K562 (cell line): ENCODE results near the gene HSPB6. TPM values are rescaled to one million over a fixed set of nuclear protein-coding genes. Genes with fewer than 3 reads are reported as not detected.
A peak's percentile ranks its signal among the peaks of the same experiment; 100 is the strongest.

Source experiments
- ATF1 ChIP-seq, 2 experiments: fragments of 450-650 bp in 1 of 2; IDR thresholded peaks; 2 replicates each; pipeline ENCODE4 v1.6.1; 2016; ENCODE audit warnings: missing compliant biosample characterization in 1 of 2, missing genetic modification characterization in 1 of 2
- ETS2 ChIP-seq: IDR thresholded peaks from 2 replicates; pipeline ENCODE4 v1.6.1; 2016; ENCODE audit warnings: borderline replicate concordance, missing genetic modification characterization, mild to moderate bottlenecking, moderate library complexity, missing compliant biosample characterization; ENCODE audit not compliant: poor library complexity, severe bottlenecking
- GTF2F1 ChIP-seq: IDR thresholded peaks from 2 replicates; pipeline ENCODE4 v1.6.1; 2011; ENCODE audit warnings: low read depth, low read length, improper control_type of control experiment
- HDAC2 ChIP-seq: fragments of 450-650 bp; IDR thresholded peaks from 2 replicates; pipeline ENCODE4 v1.6.1; 2016; ENCODE audit warnings: mild to moderate bottlenecking
- L3MBTL2 ChIP-seq: fragments of 450-650 bp; IDR thresholded peaks from 2 replicates; pipeline ENCODE4 v1.6.1; 2016; ENCODE audit warnings: mild to moderate bottlenecking, moderate library complexity
- MCM2 ChIP-seq: fragments of 450-650 bp; IDR thresholded peaks from 2 replicates; pipeline ENCODE4 v1.6.1; 2017; ENCODE audit warnings: low read depth, mild to moderate bottlenecking
- MEIS2 ChIP-seq: fragments of 450-650 bp; IDR thresholded peaks from 2 replicates; pipeline ENCODE4 v1.6.1; 2014; ENCODE audit warnings: mild to moderate bottlenecking; ENCODE audit not compliant: partially characterized antibody
- ZNF212 ChIP-seq: fragments of 450-650 bp; formaldehyde crosslinking; IDR thresholded peaks from 2 replicates; pipeline ENCODE4 v1.4.0; 2020; ENCODE audit warnings: mild to moderate bottlenecking
- polyA plus RNA-seq, 8 experiments: library from polyadenylated mRNA; depleted of rRNA in 4 of 8; stranded (reverse) in 5 of 8; unstranded in 3 of 8; fragments of >200 nt; fragmentation: Nextera tagmentation in 2 of 8; fragmentation: Illumina TruSeq in 1 of 8; extraction: Ambion mirVana in 2 of 8; extraction: Trizol in 1 of 8; gene quantifications; 2 replicates each; pipeline versions ENCODE4 v1.2.1 to v1.2.3, GENCODE V29; 2011 to 2014; ENCODE audit warnings: inconsistent platforms in 1 of 8, missing spikeins in 1 of 8
- total RNA-seq, 7 experiments: library from RNA; depleted of rRNA in 6 of 7; stranded (reverse); fragments of >200 nt in 6 of 7; fragmentation: Illumina TruSeq in 2 of 7; extraction: Trizol in 2 of 7; gene quantifications; 2 replicates each; pipeline versions ENCODE4 v1.2.1 to v1.2.3, GENCODE V29; 2011 to 2021; ENCODE audit warnings: low replicate concordance in 1 of 7
- TF ChIP-seq, protein P1 (sequence below): fragments of 250-450 bp; sonication (Bioruptor Pico); IDR thresholded peaks from 2 replicates; pipeline ENCODE4 v1.8.0; 2021; ENCODE audit warnings: borderline replicate concordance, mild to moderate bottlenecking, moderate library complexity; ENCODE audit not compliant: poor library complexity, severe bottlenecking
- TF ChIP-seq, protein P2 (sequence below): fragments of 450-650 bp; formaldehyde crosslinking; IDR thresholded peaks from 2 replicates; pipeline ENCODE4 v1.4.0; 2020; ENCODE audit warnings: mild to moderate bottlenecking, moderate library complexity
- TF ChIP-seq, protein P3 (sequence below): fragments of 450-650 bp; IDR thresholded peaks from 2 replicates; pipeline ENCODE4 v1.6.1; 2016; ENCODE audit warnings: mild to moderate bottlenecking, moderate library complexity

Gene HSPB6
- total and polyA plus RNA-seq, 9 of the 15 experiments (the other 6 are each of a cell fraction or from before 2014, with no cell fraction given): 0.55 TPM; not detected in 8

DNA sequence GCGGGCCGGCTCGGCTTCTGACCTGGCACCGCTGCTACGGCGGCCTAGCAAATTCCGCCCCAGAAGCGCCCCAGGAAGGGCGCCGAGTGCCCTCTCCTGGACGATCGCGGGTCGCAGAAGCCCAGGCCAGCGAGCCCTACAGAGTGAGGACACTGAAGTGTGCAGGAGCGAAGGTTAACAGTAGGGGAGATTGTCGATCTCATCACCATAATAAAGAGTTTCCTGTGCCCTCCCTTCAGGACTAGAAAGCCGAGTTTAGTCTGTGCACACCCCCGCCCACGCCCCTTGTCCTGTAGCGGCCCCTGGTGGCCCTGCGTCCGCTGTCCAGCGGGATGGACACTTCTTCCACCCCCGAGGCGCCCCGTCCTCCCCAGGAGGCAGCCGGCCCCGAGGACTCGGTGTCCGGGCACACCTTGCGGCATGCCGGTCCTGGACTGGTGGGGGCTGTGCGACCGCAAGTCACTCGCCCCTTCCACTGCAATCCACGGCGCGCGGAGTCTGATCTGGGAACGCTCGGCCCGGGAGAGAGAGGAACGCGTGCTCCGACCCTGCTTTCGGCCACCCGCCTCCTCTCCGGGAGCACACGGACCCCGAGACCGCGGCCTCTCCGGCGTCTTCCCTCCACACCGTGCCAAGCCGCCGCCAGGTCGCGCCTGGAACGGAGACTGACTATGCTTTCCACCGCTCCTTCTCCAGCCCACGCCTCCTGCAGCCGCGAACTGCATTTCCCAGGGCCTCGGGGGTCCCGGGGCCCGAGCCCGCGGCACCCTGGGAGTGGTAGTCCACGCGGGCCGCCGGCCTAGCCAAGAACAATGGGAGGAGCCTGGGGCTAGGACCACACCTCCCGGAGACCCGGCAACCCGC, 39.8 kb downstream of the HSPB6 start (continued):
- TF ChIP-seq, protein P1, sequence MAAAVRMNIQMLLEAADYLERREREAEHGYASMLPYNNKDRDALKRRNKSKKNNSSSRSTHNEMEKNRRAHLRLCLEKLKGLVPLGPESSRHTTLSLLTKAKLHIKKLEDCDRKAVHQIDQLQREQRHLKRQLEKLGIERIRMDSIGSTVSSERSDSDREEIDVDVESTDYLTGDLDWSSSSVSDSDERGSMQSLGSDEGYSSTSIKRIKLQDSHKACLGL (CRISPR knock-in tag): no peak
- TF ChIP-seq GTF2F1 (no peak), MCM2 (no peak), HDAC2 (peak; percentile 80; the same call in 1 of the 2 replicates), ETS2 (tag) (no peak), L3MBTL2 (peak; percentile 75), MEIS2 (no peak), ZNF212 (CRISPR knock-in tag) (no peak), ATF1 (CRISPR knock-in tag; IDR thresholded peaks at IDR 0.05) (no peak), ATF1 (tag; IDR thresholded peaks at IDR 0.05) (no peak; the same call in none of the 2 replicates)
- TF ChIP-seq, protein P2, sequence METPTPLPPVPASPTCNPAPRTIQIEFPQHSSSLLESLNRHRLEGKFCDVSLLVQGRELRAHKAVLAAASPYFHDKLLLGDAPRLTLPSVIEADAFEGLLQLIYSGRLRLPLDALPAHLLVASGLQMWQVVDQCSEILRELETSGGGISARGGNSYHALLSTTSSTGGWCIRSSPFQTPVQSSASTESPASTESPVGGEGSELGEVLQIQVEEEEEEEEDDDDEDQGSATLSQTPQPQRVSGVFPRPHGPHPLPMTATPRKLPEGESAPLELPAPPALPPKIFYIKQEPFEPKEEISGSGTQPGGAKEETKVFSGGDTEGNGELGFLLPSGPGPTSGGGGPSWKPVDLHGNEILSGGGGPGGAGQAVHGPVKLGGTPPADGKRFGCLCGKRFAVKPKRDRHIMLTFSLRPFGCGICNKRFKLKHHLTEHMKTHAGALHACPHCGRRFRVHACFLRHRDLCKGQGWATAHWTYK (CRISPR knock-in tag): peak; percentile 79; the same call in 1 of the 2 replicates
- TF ChIP-seq, protein P3, sequence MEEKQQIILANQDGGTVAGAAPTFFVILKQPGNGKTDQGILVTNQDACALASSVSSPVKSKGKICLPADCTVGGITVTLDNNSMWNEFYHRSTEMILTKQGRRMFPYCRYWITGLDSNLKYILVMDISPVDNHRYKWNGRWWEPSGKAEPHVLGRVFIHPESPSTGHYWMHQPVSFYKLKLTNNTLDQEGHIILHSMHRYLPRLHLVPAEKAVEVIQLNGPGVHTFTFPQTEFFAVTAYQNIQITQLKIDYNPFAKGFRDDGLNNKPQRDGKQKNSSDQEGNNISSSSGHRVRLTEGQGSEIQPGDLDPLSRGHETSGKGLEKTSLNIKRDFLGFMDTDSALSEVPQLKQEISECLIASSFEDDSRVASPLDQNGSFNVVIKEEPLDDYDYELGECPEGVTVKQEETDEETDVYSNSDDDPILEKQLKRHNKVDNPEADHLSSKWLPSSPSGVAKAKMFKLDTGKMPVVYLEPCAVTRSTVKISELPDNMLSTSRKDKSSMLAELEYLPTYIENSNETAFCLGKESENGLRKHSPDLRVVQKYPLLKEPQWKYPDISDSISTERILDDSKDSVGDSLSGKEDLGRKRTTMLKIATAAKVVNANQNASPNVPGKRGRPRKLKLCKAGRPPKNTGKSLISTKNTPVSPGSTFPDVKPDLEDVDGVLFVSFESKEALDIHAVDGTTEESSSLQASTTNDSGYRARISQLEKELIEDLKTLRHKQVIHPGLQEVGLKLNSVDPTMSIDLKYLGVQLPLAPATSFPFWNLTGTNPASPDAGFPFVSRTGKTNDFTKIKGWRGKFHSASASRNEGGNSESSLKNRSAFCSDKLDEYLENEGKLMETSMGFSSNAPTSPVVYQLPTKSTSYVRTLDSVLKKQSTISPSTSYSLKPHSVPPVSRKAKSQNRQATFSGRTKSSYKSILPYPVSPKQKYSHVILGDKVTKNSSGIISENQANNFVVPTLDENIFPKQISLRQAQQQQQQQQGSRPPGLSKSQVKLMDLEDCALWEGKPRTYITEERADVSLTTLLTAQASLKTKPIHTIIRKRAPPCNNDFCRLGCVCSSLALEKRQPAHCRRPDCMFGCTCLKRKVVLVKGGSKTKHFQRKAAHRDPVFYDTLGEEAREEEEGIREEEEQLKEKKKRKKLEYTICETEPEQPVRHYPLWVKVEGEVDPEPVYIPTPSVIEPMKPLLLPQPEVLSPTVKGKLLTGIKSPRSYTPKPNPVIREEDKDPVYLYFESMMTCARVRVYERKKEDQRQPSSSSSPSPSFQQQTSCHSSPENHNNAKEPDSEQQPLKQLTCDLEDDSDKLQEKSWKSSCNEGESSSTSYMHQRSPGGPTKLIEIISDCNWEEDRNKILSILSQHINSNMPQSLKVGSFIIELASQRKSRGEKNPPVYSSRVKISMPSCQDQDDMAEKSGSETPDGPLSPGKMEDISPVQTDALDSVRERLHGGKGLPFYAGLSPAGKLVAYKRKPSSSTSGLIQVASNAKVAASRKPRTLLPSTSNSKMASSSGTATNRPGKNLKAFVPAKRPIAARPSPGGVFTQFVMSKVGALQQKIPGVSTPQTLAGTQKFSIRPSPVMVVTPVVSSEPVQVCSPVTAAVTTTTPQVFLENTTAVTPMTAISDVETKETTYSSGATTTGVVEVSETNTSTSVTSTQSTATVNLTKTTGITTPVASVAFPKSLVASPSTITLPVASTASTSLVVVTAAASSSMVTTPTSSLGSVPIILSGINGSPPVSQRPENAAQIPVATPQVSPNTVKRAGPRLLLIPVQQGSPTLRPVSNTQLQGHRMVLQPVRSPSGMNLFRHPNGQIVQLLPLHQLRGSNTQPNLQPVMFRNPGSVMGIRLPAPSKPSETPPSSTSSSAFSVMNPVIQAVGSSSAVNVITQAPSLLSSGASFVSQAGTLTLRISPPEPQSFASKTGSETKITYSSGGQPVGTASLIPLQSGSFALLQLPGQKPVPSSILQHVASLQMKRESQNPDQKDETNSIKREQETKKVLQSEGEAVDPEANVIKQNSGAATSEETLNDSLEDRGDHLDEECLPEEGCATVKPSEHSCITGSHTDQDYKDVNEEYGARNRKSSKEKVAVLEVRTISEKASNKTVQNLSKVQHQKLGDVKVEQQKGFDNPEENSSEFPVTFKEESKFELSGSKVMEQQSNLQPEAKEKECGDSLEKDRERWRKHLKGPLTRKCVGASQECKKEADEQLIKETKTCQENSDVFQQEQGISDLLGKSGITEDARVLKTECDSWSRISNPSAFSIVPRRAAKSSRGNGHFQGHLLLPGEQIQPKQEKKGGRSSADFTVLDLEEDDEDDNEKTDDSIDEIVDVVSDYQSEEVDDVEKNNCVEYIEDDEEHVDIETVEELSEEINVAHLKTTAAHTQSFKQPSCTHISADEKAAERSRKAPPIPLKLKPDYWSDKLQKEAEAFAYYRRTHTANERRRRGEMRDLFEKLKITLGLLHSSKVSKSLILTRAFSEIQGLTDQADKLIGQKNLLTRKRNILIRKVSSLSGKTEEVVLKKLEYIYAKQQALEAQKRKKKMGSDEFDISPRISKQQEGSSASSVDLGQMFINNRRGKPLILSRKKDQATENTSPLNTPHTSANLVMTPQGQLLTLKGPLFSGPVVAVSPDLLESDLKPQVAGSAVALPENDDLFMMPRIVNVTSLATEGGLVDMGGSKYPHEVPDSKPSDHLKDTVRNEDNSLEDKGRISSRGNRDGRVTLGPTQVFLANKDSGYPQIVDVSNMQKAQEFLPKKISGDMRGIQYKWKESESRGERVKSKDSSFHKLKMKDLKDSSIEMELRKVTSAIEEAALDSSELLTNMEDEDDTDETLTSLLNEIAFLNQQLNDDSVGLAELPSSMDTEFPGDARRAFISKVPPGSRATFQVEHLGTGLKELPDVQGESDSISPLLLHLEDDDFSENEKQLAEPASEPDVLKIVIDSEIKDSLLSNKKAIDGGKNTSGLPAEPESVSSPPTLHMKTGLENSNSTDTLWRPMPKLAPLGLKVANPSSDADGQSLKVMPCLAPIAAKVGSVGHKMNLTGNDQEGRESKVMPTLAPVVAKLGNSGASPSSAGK: peak; percentile 72; the same call in 1 of the 2 replicates
